ENCODE data around the gene SBF2.

The SBF2 gene

GRCh38 chr11:9875862-9876261 lies 418.2 kb downstream of the SBF2 start:
- Histone ChIP-seq H3K27ac (ENCODE audit: low read length) (no peak overlapping the region), H3K9me3 (ENCODE audit: insufficient read depth, low read length) (no peaks in the 10 kb centered on the region), H3K79me2 (ENCODE audit: low read length) (no peaks in the 10 kb centered on the region), H3K36me3 (replicated peaks; ENCODE audit: low read depth, low read length) (no peaks in the 10 kb centered on the region), H3K27me3 (ENCODE audit: low read depth, low read length) (no peaks in the 10 kb centered on the region), H4K20me1 (ENCODE audit: insufficient read depth, low read length) (no peaks in the 10 kb centered on the region), H3K4me2 (ENCODE audit: low read length) (no peak overlapping the region), H3K4me1 (ENCODE audit: low read length) (no peaks in the 10 kb centered on the region), H3K4me3 (ENCODE audit: low read length) (no peak overlapping the region), H2AFZ (ENCODE audit: low read depth, low read length) (no peak overlapping the region), H3K9ac (ENCODE audit: low read length) (no peak overlapping the region)
- no peak for TF ChIP-seq CTCF (IDR thresholded peaks at IDR 0.05; ENCODE audit: low read depth, low read length)
- TF ChIP-seq EZH2phosphoT487 (IDR thresholded peaks at IDR 0.05; ENCODE audit: low read depth) = no peak

- Histone ChIP-seq H3K27ac (ENCODE audit: low read length) (no peak overlapping the region), H3K9me3 (ENCODE audit: insufficient read depth, low read length) (no peaks in the 10 kb centered on the region), H2AFZ (ENCODE audit: low read depth, low read length) (no peak overlapping the region), H3K27me3 (ENCODE audit: low read depth, low read length) (no peaks in the 10 kb centered on the region), H3K4me2 (ENCODE audit: low read length) (no peak overlapping the region), H3K9ac (ENCODE audit: low read length) (no peak overlapping the region), H3K4me3 (ENCODE audit: low read length) (no peak overlapping the region), H3K79me2 (ENCODE audit: low read length) (no peaks in the 10 kb centered on the region), H4K20me1 (ENCODE audit: insufficient read depth, low read length) (no peaks in the 10 kb centered on the region), H3K36me3 (replicated peaks; ENCODE audit: low read depth, low read length) (no peaks in the 10 kb centered on the region), H3K4me1 (ENCODE audit: low read length) (no peaks in the 10 kb centered on the region)
- no peak for TF ChIP-seq CTCF (IDR thresholded peaks at IDR 0.05; ENCODE audit: low read depth, low read length)
- TF ChIP-seq EZH2phosphoT487 (IDR thresholded peaks at IDR 0.05; ENCODE audit: low read depth) = no peak
Observed at GRCh38 chr11:9875399-9875798, 418.6 kb downstream of the SBF2 start.

- no peak overlapping the region for H3K4me2 ChIP-seq (ENCODE audit: low read length)
- TF ChIP-seq CTCF (IDR thresholded peaks at IDR 0.05; ENCODE audit: low read depth, low read length) = no peak
- TF ChIP-seq EZH2phosphoT487 (IDR thresholded peaks at IDR 0.05; ENCODE audit: low read depth) = no peak
- H3K27ac ChIP-seq (ENCODE audit: low read length) = no peak overlapping the region
- H4K20me1 ChIP-seq (ENCODE audit: insufficient read depth, low read length) = no peaks in the 10 kb centered on the region
- H2AFZ ChIP-seq (ENCODE audit: low read depth, low read length) = no peak overlapping the region
- H3K36me3 ChIP-seq (replicated peaks; ENCODE audit: low read depth, low read length) = no peaks in the 10 kb centered on the region
- no peaks in the 10 kb centered on the region for H3K27me3 ChIP-seq (ENCODE audit: low read depth, low read length)
- no peaks in the 10 kb centered on the region for H3K79me2 ChIP-seq (ENCODE audit: low read length)
- H3K9ac ChIP-seq (ENCODE audit: low read length) = no peak overlapping the region
- no peaks in the 10 kb centered on the region for H3K4me1 ChIP-seq (ENCODE audit: low read length)
- no peaks in the 10 kb centered on the region for H3K9me3 ChIP-seq (ENCODE audit: insufficient read depth, low read length)
- no peak overlapping the region for H3K4me3 ChIP-seq (ENCODE audit: low read length)
Observed at GRCh38 chr11:9874466-9874865, 419.6 kb downstream of the SBF2 start.

- Histone ChIP-seq H3K36me3 (replicated peaks; ENCODE audit: low read depth, low read length) (no peaks in the 10 kb centered on the region), H3K9ac (ENCODE audit: low read length) (no peak overlapping the region), H3K4me3 (ENCODE audit: low read length) (no peak overlapping the region), H3K4me1 (ENCODE audit: low read length) (no peaks in the 10 kb centered on the region), H3K9me3 (ENCODE audit: insufficient read depth, low read length) (no peaks in the 10 kb centered on the region), H3K4me2 (ENCODE audit: low read length) (no peak overlapping the region), H4K20me1 (ENCODE audit: insufficient read depth, low read length) (no peaks in the 10 kb centered on the region), H3K79me2 (ENCODE audit: low read length) (no peaks in the 10 kb centered on the region), H3K27me3 (ENCODE audit: low read depth, low read length) (no peaks in the 10 kb centered on the region), H3K27ac (ENCODE audit: low read length) (no peak overlapping the region), H2AFZ (ENCODE audit: low read depth, low read length) (no peak overlapping the region)
- TF ChIP-seq EZH2phosphoT487 (IDR thresholded peaks at IDR 0.05; ENCODE audit: low read depth) (no peak), CTCF (IDR thresholded peaks at IDR 0.05; ENCODE audit: low read depth, low read length) (no peak)
Observed at GRCh38 chr11:9868641-9869040, 425.4 kb downstream of the SBF2 start.
